ENCODE data around the gene STK17A.
A peak's percentile ranks its signal among the peaks of the same experiment; 100 is the strongest.

STK17A gene

GRCh38 chr7:43648473-43649406, 65.8 kb downstream of the STK17A start:
- no peak for TF ChIP-seq CTCF (IDR thresholded peaks at IDR 0.05; ENCODE audit: insufficient read depth, low read depth, low read length, missing control alignments)
- H3K4me3 ChIP-seq (ENCODE audit: low read length) = no peak overlapping the region
- peak; percentile 48 for DNase-seq (ENCODE audit: low read depth)

- no peak for TF ChIP-seq CTCF (IDR thresholded peaks at IDR 0.05; ENCODE audit: insufficient read depth, low read depth, low read length, missing control alignments)
- no peak overlapping the region for H3K4me3 ChIP-seq (ENCODE audit: low read length)
- DNase-seq (ENCODE audit: low read depth) = peak; percentile 61
Observed at GRCh38 chr7:43649755-43650274, 66.9 kb downstream of the STK17A start.

DNA sequence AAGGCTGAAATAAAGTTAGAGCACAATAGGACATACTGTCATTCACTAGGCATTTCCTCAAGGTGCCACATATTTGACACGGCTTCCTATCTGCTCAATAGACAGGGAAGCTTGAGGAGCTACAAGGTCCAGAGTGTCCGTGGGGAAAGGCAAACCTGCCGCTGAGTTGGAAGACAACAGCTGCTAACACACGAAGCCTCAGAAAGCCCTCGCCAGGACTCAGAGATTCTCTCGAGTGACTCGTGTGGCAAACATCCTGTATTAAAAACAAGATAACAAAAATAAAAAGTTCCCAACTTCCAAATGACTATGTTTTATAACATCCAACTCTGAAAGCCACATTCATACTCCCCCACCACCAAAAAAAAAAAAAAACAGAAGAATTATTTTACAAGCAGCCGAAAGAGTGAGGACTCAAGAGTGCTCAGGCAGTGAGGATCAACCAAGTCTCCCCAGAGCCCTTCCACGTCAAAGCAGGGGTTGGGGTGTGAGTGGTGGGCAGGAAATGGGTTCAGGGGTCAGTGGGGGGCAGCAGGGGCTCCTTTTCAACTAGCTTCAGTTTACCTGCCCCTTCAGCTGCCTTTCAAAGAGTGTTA, 67.6 kb downstream of the STK17A start:
- no peak overlapping the region for H3K4me3 ChIP-seq (ENCODE audit: low read length)
- no peak for DNase-seq (ENCODE audit: low read depth)
- no peak for TF ChIP-seq CTCF (IDR thresholded peaks at IDR 0.05; ENCODE audit: insufficient read depth, low read depth, low read length, missing control alignments)

DNA sequence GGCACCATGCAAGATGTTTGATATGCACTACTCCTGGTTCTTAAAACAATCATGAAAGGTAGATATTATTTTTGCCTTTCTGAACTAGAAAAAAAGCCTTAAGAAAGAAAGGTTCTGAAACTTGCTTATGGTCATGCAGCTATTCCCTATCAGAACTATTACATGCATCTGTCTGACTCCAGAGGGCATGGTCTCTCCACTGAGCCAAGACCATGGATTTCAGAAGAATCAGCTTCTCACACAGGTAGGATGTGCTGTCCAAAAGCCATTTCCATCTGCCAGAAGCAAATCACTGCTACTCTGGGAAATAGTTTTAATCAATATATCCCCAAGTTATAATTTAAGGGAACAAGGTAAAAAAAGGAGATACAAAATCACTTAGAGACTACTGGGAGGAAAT, 69.5 kb downstream of the STK17A start:
- no peak overlapping the region for H3K4me3 ChIP-seq (ENCODE audit: low read length)
- TF ChIP-seq CTCF (IDR thresholded peaks at IDR 0.05; ENCODE audit: insufficient read depth, low read depth, low read length, missing control alignments) = no peak
- DNase-seq (ENCODE audit: low read depth) = no peak

GRCh38 chr7:43653466-43653865, 70.6 kb downstream of the STK17A start:
- H3K4me3 ChIP-seq (ENCODE audit: low read length) = no peak overlapping the region
- no peak for TF ChIP-seq CTCF (IDR thresholded peaks at IDR 0.05; ENCODE audit: insufficient read depth, low read depth, low read length, missing control alignments)
- DNase-seq (ENCODE audit: low read depth) = no peak

- TF ChIP-seq CTCF (IDR thresholded peaks at IDR 0.05; ENCODE audit: insufficient read depth, low read depth, low read length, missing control alignments) = no peak
- H3K4me3 ChIP-seq (ENCODE audit: low read length) = no peak overlapping the region
- DNase-seq (ENCODE audit: low read depth) = no peak
Observed at GRCh38 chr7:43653891-43654504, 71.1 kb downstream of the STK17A start.
